Osteocyte (in vitro differentiated cells): ENCODE measurements around the gene KCNN3. TPM values are rescaled to one million over a fixed set of nuclear protein-coding genes. Genes with fewer than 3 reads are reported as not detected.

Source experiments
- DNase-seq: peaks from one replicate; pipeline ENCODE4 v3.0.0; 2021; ENCODE audit warnings: mixed read lengths; ENCODE audit not compliant: unreplicated experiment; ENCODE audit errors: extremely low spot score
- H3K27ac Mint-ChIP-seq: one replicate; pipeline ENCODE4 v1.8.0; 2021; ENCODE audit warnings: mild to moderate bottlenecking, mixed read lengths; ENCODE audit not compliant: unreplicated experiment
- H3K27me3 Mint-ChIP-seq: one replicate; pipeline ENCODE4 v1.8.0; 2021; ENCODE audit warnings: mixed read lengths; ENCODE audit not compliant: unreplicated experiment
- H3K36me3 Mint-ChIP-seq: one replicate; pipeline ENCODE4 v1.8.0; 2021; ENCODE audit warnings: mixed read lengths; ENCODE audit not compliant: unreplicated experiment
- H3K4me1 Mint-ChIP-seq: one replicate; pipeline ENCODE4 v1.8.0; 2021; ENCODE audit warnings: mixed read lengths; ENCODE audit not compliant: unreplicated experiment
- H3K4me3 Mint-ChIP-seq: one replicate; pipeline ENCODE4 v1.8.0; 2021; ENCODE audit warnings: mild to moderate bottlenecking, moderate library complexity, mixed read lengths; ENCODE audit not compliant: unreplicated experiment
- H3K9me3 Mint-ChIP-seq: one replicate; pipeline ENCODE4 v1.8.0; 2021; ENCODE audit warnings: mixed read lengths; ENCODE audit not compliant: unreplicated experiment
- total RNA-seq: library from RNA; stranded (reverse); gene quantifications from 2 replicates; pipeline ENCODE4 v1.2.1, GENCODE V29; 2021
- TF ChIP-seq, protein P1 (sequence below): fragments of 200-600 bp; sonication (generic); IDR thresholded peaks from 2 replicates; pipeline ENCODE4 v1.5.0; 2021; ENCODE audit warnings: antibody characterized with exemption, mild to moderate bottlenecking, moderate library complexity

The KCNN3 gene
- total RNA-seq, 1 donor from 2014 or later: 0.16 TPM

DNA sequence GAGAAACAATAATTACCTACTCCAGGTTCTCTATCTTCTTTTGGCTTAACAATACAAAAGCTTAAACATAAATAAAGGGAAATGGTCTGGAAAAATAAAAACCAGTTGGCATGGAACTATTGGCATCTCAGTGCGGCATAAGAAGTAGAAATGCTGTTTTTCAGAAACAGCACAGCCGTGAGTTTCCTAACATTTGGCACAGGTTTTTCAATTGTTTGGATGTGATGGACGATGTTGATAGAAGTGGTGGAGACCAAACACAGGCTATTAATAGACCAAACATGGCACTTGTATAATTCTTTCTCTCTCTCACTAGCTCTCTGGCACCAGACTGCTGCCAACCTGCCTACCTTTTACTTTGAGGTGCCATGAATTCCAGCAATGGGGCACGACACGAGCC, 36.2 kb downstream of the KCNN3 start:
- Mint-ChIP-seq H3K4me1 (no peaks in the 10 kb centered on the region), H3K27ac (no peak overlapping the region), H3K4me3 (no peak overlapping the region), H3K27me3 (peaks cover 24% of the 10 kb centered on the region), H3K36me3 (no peaks in the 10 kb centered on the region), H3K9me3 (no peaks in the 10 kb centered on the region)
- DNase-seq: no peak
- TF ChIP-seq, protein P1, sequence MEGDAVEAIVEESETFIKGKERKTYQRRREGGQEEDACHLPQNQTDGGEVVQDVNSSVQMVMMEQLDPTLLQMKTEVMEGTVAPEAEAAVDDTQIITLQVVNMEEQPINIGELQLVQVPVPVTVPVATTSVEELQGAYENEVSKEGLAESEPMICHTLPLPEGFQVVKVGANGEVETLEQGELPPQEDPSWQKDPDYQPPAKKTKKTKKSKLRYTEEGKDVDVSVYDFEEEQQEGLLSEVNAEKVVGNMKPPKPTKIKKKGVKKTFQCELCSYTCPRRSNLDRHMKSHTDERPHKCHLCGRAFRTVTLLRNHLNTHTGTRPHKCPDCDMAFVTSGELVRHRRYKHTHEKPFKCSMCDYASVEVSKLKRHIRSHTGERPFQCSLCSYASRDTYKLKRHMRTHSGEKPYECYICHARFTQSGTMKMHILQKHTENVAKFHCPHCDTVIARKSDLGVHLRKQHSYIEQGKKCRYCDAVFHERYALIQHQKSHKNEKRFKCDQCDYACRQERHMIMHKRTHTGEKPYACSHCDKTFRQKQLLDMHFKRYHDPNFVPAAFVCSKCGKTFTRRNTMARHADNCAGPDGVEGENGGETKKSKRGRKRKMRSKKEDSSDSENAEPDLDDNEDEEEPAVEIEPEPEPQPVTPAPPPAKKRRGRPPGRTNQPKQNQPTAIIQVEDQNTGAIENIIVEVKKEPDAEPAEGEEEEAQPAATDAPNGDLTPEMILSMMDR: no peak

DNA sequence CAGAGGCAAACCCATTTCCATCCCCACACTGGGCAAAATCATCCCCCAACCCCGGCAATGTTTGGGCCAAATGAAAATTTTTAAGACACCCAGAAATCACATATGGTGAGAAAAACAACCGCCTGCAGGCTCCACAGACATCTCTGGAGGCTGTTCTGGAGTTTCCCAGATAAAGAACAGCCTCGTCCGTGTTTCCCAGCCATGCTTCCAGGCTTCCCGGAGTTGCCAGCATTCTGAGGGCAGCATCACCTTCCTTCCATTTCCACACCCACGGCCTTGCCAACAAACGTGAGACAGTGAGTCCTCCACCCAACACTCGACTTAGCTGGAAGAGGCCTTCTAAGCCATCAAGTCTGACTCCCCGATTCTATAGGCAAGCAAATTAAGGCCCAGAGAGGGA, 36.9 kb downstream of the KCNN3 start:
- Mint-ChIP-seq H3K27ac (no peak overlapping the region), H3K36me3 (no peaks in the 10 kb centered on the region), H3K4me3 (no peak overlapping the region), H3K27me3 (peaks cover 24% of the 10 kb centered on the region), H3K4me1 (no peaks in the 10 kb centered on the region), H3K9me3 (no peaks in the 10 kb centered on the region)
- no peak for DNase-seq
- TF ChIP-seq, protein P1: no peak

DNA sequence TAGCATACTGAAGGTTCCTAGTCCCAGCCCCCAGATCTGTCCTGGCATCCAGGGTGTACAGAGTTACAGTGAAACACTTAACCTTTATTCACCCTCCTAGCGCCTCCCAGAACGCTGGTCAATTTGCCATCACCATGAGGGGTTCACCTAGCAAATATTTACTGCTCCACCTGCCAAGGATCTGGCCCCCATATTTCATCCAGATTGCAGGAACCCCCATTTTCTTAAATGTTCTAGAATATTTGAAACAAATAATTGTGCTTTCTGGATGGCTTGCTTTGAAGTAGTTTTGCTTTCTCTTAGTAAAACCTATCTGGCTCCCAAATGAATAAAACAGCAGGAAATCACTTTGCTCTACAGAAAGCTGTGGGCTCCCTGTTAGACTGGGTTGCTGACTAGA, 37.7 kb downstream of the KCNN3 start:
- Mint-ChIP-seq H3K4me3 (no peak overlapping the region), H3K4me1 (no peaks in the 10 kb centered on the region), H3K9me3 (no peaks in the 10 kb centered on the region), H3K27ac (no peak overlapping the region), H3K27me3 (peaks cover 24% of the 10 kb centered on the region), H3K36me3 (no peaks in the 10 kb centered on the region)
- no peak for DNase-seq
- TF ChIP-seq, protein P1: no peak

DNA sequence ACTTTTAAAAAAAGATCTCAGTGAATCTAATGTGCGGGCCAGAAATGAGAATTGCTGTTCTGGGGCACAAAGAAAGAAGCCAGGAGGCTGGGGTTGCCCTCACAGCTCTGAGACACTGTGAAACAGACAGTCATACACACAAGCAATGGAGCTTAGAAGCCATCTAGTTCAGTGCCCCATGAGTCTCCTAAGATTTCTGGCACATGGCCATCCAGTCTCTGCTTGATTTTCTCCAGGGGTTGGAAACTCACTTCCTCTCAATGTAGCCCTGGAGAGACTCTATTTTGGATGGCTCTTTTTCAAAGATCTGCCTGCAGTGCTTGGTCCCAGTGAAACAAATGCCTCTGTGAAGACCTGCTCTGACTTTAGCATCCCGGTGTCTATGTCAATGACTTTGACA, 38.6 kb downstream of the KCNN3 start:
- H3K36me3 Mint-ChIP-seq: no peaks in the 10 kb centered on the region
- no peak for DNase-seq
- H3K4me1 Mint-ChIP-seq: no peaks in the 10 kb centered on the region
- H3K27ac Mint-ChIP-seq: no peak overlapping the region
- no peaks in the 10 kb centered on the region for H3K9me3 Mint-ChIP-seq
- no peak overlapping the region for H3K4me3 Mint-ChIP-seq
- TF ChIP-seq, protein P1: no peak
- H3K27me3 Mint-ChIP-seq: peaks cover 16% of the 10 kb centered on the region

DNA sequence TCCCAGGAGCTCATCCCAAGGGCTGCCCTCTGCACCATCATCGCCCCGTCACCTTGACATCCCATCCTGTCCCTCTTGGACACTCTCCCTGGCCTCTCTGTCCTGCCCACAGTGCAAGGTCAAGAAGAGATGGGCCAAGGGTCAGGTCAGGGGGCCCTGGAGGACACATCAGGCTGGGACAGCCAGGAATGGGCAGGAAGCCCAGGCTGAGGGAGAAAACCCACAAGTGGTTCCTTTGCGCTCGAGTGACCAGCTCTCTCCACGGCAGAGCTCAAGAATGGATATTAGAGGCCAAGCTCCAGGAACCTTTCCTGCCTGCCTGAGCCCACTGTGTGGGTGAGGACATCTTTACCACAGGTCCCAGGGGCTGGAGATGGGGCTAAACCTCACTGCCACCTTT, 41.0 kb downstream of the KCNN3 start:
- Mint-ChIP-seq H3K27ac (no peak overlapping the region), H3K36me3 (no peaks in the 10 kb centered on the region), H3K9me3 (no peaks in the 10 kb centered on the region), H3K4me3 (no peak overlapping the region), H3K27me3 (peaks cover 9% of the 10 kb centered on the region), H3K4me1 (no peaks in the 10 kb centered on the region)
- TF ChIP-seq, protein P1: no peak
- DNase-seq: no peak
